ENCODE results near the gene CNTN6.

Gene CNTN6

GRCh38 chr3:1272546-1273265, 179.9 kb downstream of the CNTN6 start:
- no peak for TF ChIP-seq CTCF (IDR thresholded peaks at IDR 0.05; ENCODE audit: low read depth, low read length)
- Histone ChIP-seq H3K27me3 (ENCODE audit: insufficient read depth, low read depth, severe bottlenecking) (no peaks in the 10 kb centered on the region), H3K36me3 (no peaks in the 10 kb centered on the region), H3K27ac (no peak overlapping the region), H3K9me3 (ENCODE audit: severe bottlenecking) (no peaks in the 10 kb centered on the region), H3K4me3 (ENCODE audit: low read depth, low read length) (no peak overlapping the region)
- DNase-seq = no peak

GRCh38 chr3:1275495-1275894, 182.7 kb downstream of the CNTN6 start:
- peak; percentile 65 for DNase-seq
- H3K27ac ChIP-seq = no peak overlapping the region

GRCh38 chr3:1287815-1288214, 195.0 kb downstream of the CNTN6 start:
- no peak for TF ChIP-seq CTCF (IDR thresholded peaks at IDR 0.05; ENCODE audit: low read depth, low read length)

More at GRCh38 chr3:1275495-1275894, 182.7 kb downstream of the CNTN6 start:
- Histone ChIP-seq H3K36me3 (no peaks in the 10 kb centered on the region), H3K9me3 (ENCODE audit: severe bottlenecking) (no peaks in the 10 kb centered on the region), H3K4me3 (ENCODE audit: low read depth, low read length) (no peak overlapping the region), H3K27me3 (ENCODE audit: insufficient read depth, low read depth, severe bottlenecking) (no peaks in the 10 kb centered on the region)
- TF ChIP-seq CTCF (IDR thresholded peaks at IDR 0.05; ENCODE audit: low read depth, low read length) = peak; percentile 54; the same call in 1 of the 2 replicates

GRCh38 chr3:1288805-1289494, 196.1 kb downstream of the CNTN6 start:
- H3K27me3 ChIP-seq (ENCODE audit: insufficient read depth, low read depth, severe bottlenecking) = no peaks in the 10 kb centered on the region
- H3K4me3 ChIP-seq (ENCODE audit: low read depth, low read length) = no peak overlapping the region
- DNase-seq = no peak
- no peak for TF ChIP-seq CTCF (IDR thresholded peaks at IDR 0.05; ENCODE audit: low read depth, low read length)
- H3K27ac ChIP-seq = no peak overlapping the region
- no peaks in the 10 kb centered on the region for H3K9me3 ChIP-seq (ENCODE audit: severe bottlenecking)
- no peaks in the 10 kb centered on the region for H3K36me3 ChIP-seq

More at GRCh38 chr3:1287815-1288214, 195.0 kb downstream of the CNTN6 start:
- no peaks in the 10 kb centered on the region for H3K36me3 ChIP-seq
- no peaks in the 10 kb centered on the region for H3K27me3 ChIP-seq (ENCODE audit: insufficient read depth, low read depth, severe bottlenecking)
- no peak for DNase-seq
- H3K9me3 ChIP-seq (ENCODE audit: severe bottlenecking) = no peaks in the 10 kb centered on the region
- H3K4me3 ChIP-seq (ENCODE audit: low read depth, low read length) = no peak overlapping the region
- H3K27ac ChIP-seq = no peak overlapping the region

- DNase-seq = no peak
- no peak overlapping the region for H3K4me3 ChIP-seq (ENCODE audit: low read depth, low read length)
These were observed 199.8 kb downstream of the CNTN6 start for GRCh38 chr3:1292571-1293071.

More at GRCh38 chr3:1292571-1293071, 199.8 kb downstream of the CNTN6 start:
- H3K9me3 ChIP-seq (ENCODE audit: severe bottlenecking) = no peaks in the 10 kb centered on the region
- TF ChIP-seq CTCF (IDR thresholded peaks at IDR 0.05; ENCODE audit: low read depth, low read length) = no peak
- no peak overlapping the region for H3K27ac ChIP-seq
- no peaks in the 10 kb centered on the region for H3K36me3 ChIP-seq
- H3K27me3 ChIP-seq (ENCODE audit: insufficient read depth, low read depth, severe bottlenecking) = no peaks in the 10 kb centered on the region

Data from WERI-Rb-1 (cell line).